Sigmoid colon (tissue), 4 donors: ENCODE results near the gene FBXO45.

Source experiments
- POLR2A ChIP-seq, 2 donors: fragments of 450-650 bp; IDR thresholded peaks; one replicate each; pipeline ENCODE4 v1.6.1; 2016; ENCODE audit warnings: antibody characterized with exemption in 2 of 2, mild to moderate bottlenecking in 2 of 2, moderate library complexity in 2 of 2
- POLR2AphosphoS5 ChIP-seq, 4 donors: sonication (generic); formaldehyde crosslinking; IDR thresholded peaks; one replicate each; pipeline ENCODE4 v1.6.1; 2017; ENCODE audit warnings: antibody characterized with exemption in 4 of 4
- TF ChIP-seq, protein P1 (sequence below), 4 experiments: fragments of 450-650 bp in 3 of 4; fragments of 200-600 bp in 1 of 4; IDR thresholded peaks; one replicate each; pipeline ENCODE4 v1.5.1; 2016 to 2019; ENCODE audit warnings: antibody characterized with exemption in 4 of 4, mild to moderate bottlenecking in 3 of 4, moderate library complexity in 2 of 4

DNA sequence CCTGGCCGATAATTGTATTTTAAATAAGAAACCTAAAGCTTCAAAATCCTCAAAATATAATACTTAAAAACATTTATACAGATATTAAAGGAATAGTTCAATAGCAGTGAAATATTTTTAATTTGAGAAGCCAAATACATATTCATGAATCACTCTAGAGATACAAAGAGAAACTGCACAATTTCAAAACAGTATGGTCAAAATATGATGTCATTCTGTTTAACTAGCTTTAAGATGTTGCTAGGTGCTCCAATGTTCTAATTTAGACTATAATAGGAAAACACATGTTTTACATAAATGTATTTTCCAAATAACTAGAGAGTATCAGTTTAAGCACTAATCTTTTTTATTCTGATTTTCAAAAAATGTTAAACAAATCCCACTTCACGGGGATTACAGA lies 60.8 kb downstream of the FBXO45 start:
- TF ChIP-seq, protein P1, sequence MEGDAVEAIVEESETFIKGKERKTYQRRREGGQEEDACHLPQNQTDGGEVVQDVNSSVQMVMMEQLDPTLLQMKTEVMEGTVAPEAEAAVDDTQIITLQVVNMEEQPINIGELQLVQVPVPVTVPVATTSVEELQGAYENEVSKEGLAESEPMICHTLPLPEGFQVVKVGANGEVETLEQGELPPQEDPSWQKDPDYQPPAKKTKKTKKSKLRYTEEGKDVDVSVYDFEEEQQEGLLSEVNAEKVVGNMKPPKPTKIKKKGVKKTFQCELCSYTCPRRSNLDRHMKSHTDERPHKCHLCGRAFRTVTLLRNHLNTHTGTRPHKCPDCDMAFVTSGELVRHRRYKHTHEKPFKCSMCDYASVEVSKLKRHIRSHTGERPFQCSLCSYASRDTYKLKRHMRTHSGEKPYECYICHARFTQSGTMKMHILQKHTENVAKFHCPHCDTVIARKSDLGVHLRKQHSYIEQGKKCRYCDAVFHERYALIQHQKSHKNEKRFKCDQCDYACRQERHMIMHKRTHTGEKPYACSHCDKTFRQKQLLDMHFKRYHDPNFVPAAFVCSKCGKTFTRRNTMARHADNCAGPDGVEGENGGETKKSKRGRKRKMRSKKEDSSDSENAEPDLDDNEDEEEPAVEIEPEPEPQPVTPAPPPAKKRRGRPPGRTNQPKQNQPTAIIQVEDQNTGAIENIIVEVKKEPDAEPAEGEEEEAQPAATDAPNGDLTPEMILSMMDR (IDR thresholded peaks at IDR 0.05) = no peak
- TF ChIP-seq POLR2A (IDR thresholded peaks at IDR 0.05) = no peak
- no peak for TF ChIP-seq POLR2AphosphoS5 (IDR thresholded peaks at IDR 0.05)
